Activated CD4-positive, alpha-beta memory T cell treated with anti-CD3 and anti-CD28 coated beads for 36 hours (primary cell): ENCODE measurements around the gene PNPLA5. TPM values are rescaled to one million over a fixed set of nuclear protein-coding genes. Genes with fewer than 3 reads are reported as not detected.
"Not testable (repeated sequence)": the region's sequence is repeated elsewhere in the genome, so short reads cannot be mapped to it uniquely, and the experiment has no call there.

Source experiments
- CTCF ChIA-PET: fragments of 350-600 bp; sonication (Branson Sonifier 250); formaldehyde crosslinking; loops from one replicate; lab custom pipeline; 2021; ENCODE audit warnings: antibody characterized with exemption, inconsistent platforms; lab: Charles Lee
- POLR2A ChIA-PET: fragments of 350-600 bp; sonication (Branson Sonifier 250); formaldehyde crosslinking; loops from one replicate; lab custom pipeline; 2021; ENCODE audit warnings: antibody characterized with exemption; lab: Charles Lee
- DNase-seq: peaks from one replicate; pipeline ENCODE4 v3.0.0-alpha.2; 2020
- H3K27ac Mint-ChIP-seq: one replicate; pipeline ENCODE4 v1.8.0; 2021; ENCODE audit warnings: mixed read lengths
- H3K27me3 Mint-ChIP-seq: one replicate; pipeline ENCODE4 v1.8.0; 2021; ENCODE audit warnings: mixed read lengths
- H3K36me3 Mint-ChIP-seq: one replicate; pipeline ENCODE4 v1.8.0; 2021; ENCODE audit warnings: mixed read lengths
- H3K4me1 Mint-ChIP-seq: one replicate; pipeline ENCODE4 v1.8.0; 2021; ENCODE audit warnings: low read depth, mixed read lengths
- H3K4me3 Mint-ChIP-seq: one replicate; pipeline ENCODE4 v1.8.0; 2021; ENCODE audit warnings: mild to moderate bottlenecking, mixed read lengths
- H3K9me3 Mint-ChIP-seq: one replicate; pipeline ENCODE4 v1.8.0; 2021; ENCODE audit warnings: mixed read lengths
- intact Hi-C: fragments of 100-400 bp; cut with micrococcal nuclease; formaldehyde crosslinking; loops from one replicate; pipeline ENCODE4 v1.15.1; 2023
- total RNA-seq, 2 experiments: library from RNA; stranded (reverse); gene quantifications; one replicate each; pipeline ENCODE4 v1.2.3, GENCODE V29; 2021

PNPLA5 gene
- total RNA-seq, 2 experiments from 2014 or later = not detected

DNA sequence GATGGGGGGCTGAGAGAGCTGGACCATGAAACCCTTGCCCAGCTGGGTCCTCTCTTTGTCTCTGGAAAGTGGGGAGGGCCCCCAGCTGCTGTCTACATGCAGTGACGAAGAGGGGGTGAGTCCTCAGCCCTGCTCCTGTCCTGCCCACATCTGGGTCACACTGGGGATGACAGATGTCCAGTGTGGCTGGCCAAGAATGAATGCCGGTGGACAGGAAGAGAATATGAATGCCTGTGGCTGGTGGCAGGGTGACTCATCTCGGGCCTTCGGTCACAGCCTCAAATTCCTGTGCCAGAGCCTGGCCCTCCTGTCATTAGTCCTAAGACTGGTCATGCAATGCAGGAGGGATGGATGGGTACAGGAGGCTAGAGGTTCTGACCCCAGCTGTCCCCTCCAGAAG lies 29.6 kb upstream of the PNPLA5 start:
- peaks cover 32% of the 10 kb centered on the region for H3K27me3 Mint-ChIP-seq
- H3K4me3 Mint-ChIP-seq = no peak overlapping the region
- H3K36me3 Mint-ChIP-seq = no peaks in the 10 kb centered on the region
- ChIA-PET CTCF (interaction anchor here (1.2 kb wide), 1 partner anchor 25 kb away, joined by 3 read pairs; no protein-coding TSS in a partner anchor), POLR2A (no interaction called here)
- intact Hi-C loops = no loop called here
- H3K27ac Mint-ChIP-seq = no peak overlapping the region
- DNase-seq = no peak
- H3K9me3 Mint-ChIP-seq = no peaks in the 10 kb centered on the region
- peaks cover 4% of the 10 kb centered on the region for H3K4me1 Mint-ChIP-seq

- Mint-ChIP-seq H3K27ac (no peak overlapping the region), H3K36me3 (no peaks in the 10 kb centered on the region), H3K27me3 (peaks cover 21% of the 10 kb centered on the region), H3K9me3 (no peaks in the 10 kb centered on the region), H3K4me1 (peaks cover 4% of the 10 kb centered on the region), H3K4me3 (no peak overlapping the region)
- DNase-seq = no peak
- POLR2A ChIA-PET = no interaction called here
- CTCF ChIA-PET = no interaction called here
- intact Hi-C loops = no loop called here
These were observed 27.5 kb upstream of the PNPLA5 start for GRCh38 chr22:43919106-43919973.

GRCh38 chr22:43917521-43917920 lies 25.7 kb upstream of the PNPLA5 start:
- intact Hi-C loops = no loop called here
- POLR2A ChIA-PET = no interaction called here
- no peak for DNase-seq
- H3K4me3 Mint-ChIP-seq = no peak overlapping the region
- no peaks in the 10 kb centered on the region for H3K4me1 Mint-ChIP-seq
- peaks cover 23% of the 10 kb centered on the region for H3K27me3 Mint-ChIP-seq
- H3K36me3 Mint-ChIP-seq = no peaks in the 10 kb centered on the region
- CTCF ChIA-PET = interaction anchor here (1.4 kb wide), 1 partner anchor 34 kb away, joined by 3 read pairs; no protein-coding TSS in a partner anchor
- H3K9me3 Mint-ChIP-seq = no peaks in the 10 kb centered on the region
- H3K27ac Mint-ChIP-seq = no peak overlapping the region

- H3K4me3 Mint-ChIP-seq = no peak overlapping the region
- ChIA-PET POLR2A (no interaction called here), CTCF (no interaction called here)
- H3K27ac Mint-ChIP-seq = no peak overlapping the region
- H3K27me3 Mint-ChIP-seq = peaks cover 5% of the 10 kb centered on the region
- no peaks in the 10 kb centered on the region for H3K9me3 Mint-ChIP-seq
- DNase-seq = no peak
- no peaks in the 10 kb centered on the region for H3K4me1 Mint-ChIP-seq
- intact Hi-C loops = no loop called here
- no peaks in the 10 kb centered on the region for H3K36me3 Mint-ChIP-seq
These were observed 19.5 kb upstream of the PNPLA5 start for GRCh38 chr22:43911351-43911750.

DNA sequence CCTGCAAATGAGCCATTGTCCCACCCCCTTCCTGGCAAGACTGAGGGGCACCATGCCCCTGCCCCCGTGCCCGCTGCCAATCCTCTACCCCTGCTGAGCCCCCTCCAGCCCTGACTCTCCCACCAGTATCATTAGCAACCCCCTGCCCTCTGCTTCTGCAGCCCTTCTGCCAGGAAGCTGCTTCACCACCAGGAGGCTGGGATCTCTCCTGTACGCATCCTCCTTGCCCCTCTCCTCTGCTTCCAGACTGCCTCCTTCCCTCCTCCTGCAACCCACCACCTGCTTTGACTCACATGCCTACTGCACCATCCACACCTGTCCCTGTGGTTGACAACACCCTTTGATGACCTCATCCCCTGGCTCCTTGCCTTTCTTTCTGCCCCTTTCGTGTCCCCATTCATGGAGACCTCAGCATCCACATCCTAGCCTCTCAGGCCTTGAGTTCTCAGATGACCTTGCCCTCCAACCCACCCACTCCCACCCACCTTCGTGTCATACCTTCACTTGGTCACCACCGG lies 18.4 kb upstream of the PNPLA5 start:
- Mint-ChIP-seq H3K4me3 (no peak overlapping the region), H3K27ac (no peak overlapping the region), H3K9me3 (no peaks in the 10 kb centered on the region), H3K27me3 (peaks cover 10% of the 10 kb centered on the region), H3K4me1 (no peaks in the 10 kb centered on the region), H3K36me3 (no peaks in the 10 kb centered on the region)
- ChIA-PET POLR2A (no interaction called here), CTCF (interaction anchor here (1.0 kb wide), 1 partner anchor 26 kb away, joined by 4 read pairs; no protein-coding TSS in a partner anchor)
- DNase-seq = no peak
- intact Hi-C loops = no loop called here

GRCh38 chr22:43909708-43910107 lies 17.9 kb upstream of the PNPLA5 start:
- no peaks in the 10 kb centered on the region for H3K36me3 Mint-ChIP-seq
- peaks cover 11% of the 10 kb centered on the region for H3K27me3 Mint-ChIP-seq
- no peak for DNase-seq
- H3K4me3 Mint-ChIP-seq = no peak overlapping the region
- POLR2A ChIA-PET = no interaction called here
- CTCF ChIA-PET = no interaction called here
- no peaks in the 10 kb centered on the region for H3K9me3 Mint-ChIP-seq
- H3K27ac Mint-ChIP-seq = no peak overlapping the region
- intact Hi-C loops = no loop called here
- H3K4me1 Mint-ChIP-seq = no peaks in the 10 kb centered on the region

GRCh38 chr22:43905681-43906080 lies 13.9 kb upstream of the PNPLA5 start:
- Mint-ChIP-seq H3K36me3 (no peaks in the 10 kb centered on the region), H3K27me3 (peaks cover 11% of the 10 kb centered on the region), H3K27ac (no peak overlapping the region), H3K4me1 (no peaks in the 10 kb centered on the region), H3K4me3 (no peak overlapping the region), H3K9me3 (no peaks in the 10 kb centered on the region)
- ChIA-PET CTCF (interaction anchor here (1.8 kb wide), 1 partner anchor 23 kb away, joined by 4 read pairs; no protein-coding TSS in a partner anchor), POLR2A (no interaction called here)
- no peak for DNase-seq
- intact Hi-C loops = no loop called here

DNA sequence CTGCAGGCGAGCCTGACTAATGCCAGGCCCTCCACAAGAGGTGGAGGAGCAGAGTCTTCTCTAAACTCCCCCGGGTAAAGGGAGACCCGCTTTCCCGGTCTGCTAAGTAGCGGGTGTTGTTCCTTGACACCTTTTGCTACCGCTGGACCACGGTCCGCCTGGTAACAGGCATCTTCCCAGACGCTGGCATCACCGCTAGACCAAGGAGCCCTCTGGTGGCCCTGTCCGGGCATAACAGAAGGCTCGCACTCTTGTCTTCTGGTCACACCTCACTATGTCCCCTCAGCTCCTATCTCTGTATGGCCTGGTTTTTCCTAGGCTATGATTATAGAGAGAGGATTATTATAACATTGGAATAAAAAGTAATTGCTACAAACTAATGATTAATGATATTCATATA lies 12.6 kb upstream of the PNPLA5 start:
- POLR2A ChIA-PET, H3K4me1 Mint-ChIP-seq, H3K9me3 Mint-ChIP-seq, intact Hi-C loops, H3K36me3 Mint-ChIP-seq, H3K27ac Mint-ChIP-seq, H3K4me3 Mint-ChIP-seq: not testable (repeated sequence)
- CTCF ChIA-PET = interaction anchor here (2.0 kb wide), 1 partner anchor 22 kb away, joined by 6 read pairs; no protein-coding TSS in a partner anchor
- H3K27me3 Mint-ChIP-seq = peaks cover 11% of the 10 kb centered on the region
- DNase-seq = peak; percentile 70

GRCh38 chr22:43903033-43903432 lies 11.2 kb upstream of the PNPLA5 start:
- H3K9me3 Mint-ChIP-seq, intact Hi-C loops, H3K4me1 Mint-ChIP-seq, H3K36me3 Mint-ChIP-seq, H3K4me3 Mint-ChIP-seq, DNase-seq, POLR2A ChIA-PET, H3K27me3 Mint-ChIP-seq, H3K27ac Mint-ChIP-seq: not testable (repeated sequence)
- CTCF ChIA-PET = interaction anchor here (0.6 to 2.0 kb wide), 2 partner anchors 20 to 136 kb away, joined by 3 to 6 read pairs; no protein-coding TSS in a partner anchor

DNA sequence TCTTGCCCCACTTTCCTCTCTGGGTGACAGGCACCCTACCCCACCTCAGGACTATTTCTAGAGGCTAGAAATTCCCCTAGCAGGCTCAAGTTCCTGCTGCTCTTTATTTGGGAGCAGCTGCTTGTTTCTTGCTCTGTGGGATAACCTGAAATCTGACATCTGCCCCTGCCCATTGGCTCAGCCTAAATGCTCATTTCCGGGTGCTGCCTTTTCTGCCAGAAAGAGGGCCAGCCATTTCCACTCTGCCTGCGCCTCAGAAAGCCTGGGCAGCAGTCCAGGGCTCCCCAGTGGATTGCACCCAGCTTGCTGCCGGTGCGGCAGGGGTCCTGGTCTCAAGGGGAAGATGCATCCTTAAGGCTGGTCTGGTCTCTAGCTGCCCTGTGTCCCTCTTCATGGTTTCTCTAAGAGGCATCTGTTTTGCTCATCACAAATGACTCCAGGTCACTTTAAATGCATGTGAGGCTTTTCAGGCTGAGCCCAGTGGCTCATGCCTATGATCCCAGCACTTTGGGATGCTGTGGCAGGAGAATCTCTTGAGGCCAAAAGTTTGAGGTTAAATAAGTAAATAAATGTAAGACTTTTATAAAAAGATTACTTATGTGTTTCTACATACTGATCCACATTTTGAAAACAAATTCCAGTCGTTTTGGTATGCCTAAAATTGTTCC lies 10.3 kb upstream of the PNPLA5 start:
- Mint-ChIP-seq H3K4me1 (no peaks in the 10 kb centered on the region), H3K27me3 (peaks cover 8% of the 10 kb centered on the region), H3K27ac (no peak overlapping the region), H3K9me3 (no peaks in the 10 kb centered on the region), H3K36me3 (no peaks in the 10 kb centered on the region), H3K4me3 (no peak overlapping the region)
- no peak for DNase-seq
- POLR2A ChIA-PET = no interaction called here
- CTCF ChIA-PET = no interaction called here
- intact Hi-C loops = no loop called here

DNA sequence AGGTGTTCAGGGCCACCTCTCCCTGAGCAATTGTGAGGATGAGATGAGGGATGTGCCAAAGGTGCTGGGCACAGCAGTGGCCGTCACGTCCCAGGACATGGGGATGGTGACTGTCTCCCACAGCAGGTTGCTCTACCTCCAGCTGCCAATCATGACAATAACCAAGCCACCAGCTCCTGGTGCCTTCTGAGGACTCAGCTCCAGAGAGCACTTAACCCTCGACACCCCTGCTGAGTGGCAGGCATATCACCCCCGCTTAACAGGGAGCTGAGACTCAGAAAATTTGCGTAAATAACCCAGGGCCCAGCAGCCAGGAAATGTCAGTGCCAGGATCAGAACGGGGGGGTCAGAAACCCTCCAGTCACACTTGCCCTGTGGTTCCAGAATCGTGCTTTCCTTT lies 8.4 kb upstream of the PNPLA5 start:
- ChIA-PET CTCF (interaction anchor here (2.8 kb wide), 1 partner anchor 15 kb away, joined by 14 read pairs; no protein-coding TSS in a partner anchor), POLR2A (no interaction called here)
- H3K27me3 Mint-ChIP-seq = peaks cover 6% of the 10 kb centered on the region
- no peaks in the 10 kb centered on the region for H3K36me3 Mint-ChIP-seq
- H3K9me3 Mint-ChIP-seq = no peaks in the 10 kb centered on the region
- H3K27ac Mint-ChIP-seq = no peak overlapping the region
- intact Hi-C loops = no loop called here
- DNase-seq = no peak
- H3K4me3 Mint-ChIP-seq = no peak overlapping the region
- no peaks in the 10 kb centered on the region for H3K4me1 Mint-ChIP-seq

DNA sequence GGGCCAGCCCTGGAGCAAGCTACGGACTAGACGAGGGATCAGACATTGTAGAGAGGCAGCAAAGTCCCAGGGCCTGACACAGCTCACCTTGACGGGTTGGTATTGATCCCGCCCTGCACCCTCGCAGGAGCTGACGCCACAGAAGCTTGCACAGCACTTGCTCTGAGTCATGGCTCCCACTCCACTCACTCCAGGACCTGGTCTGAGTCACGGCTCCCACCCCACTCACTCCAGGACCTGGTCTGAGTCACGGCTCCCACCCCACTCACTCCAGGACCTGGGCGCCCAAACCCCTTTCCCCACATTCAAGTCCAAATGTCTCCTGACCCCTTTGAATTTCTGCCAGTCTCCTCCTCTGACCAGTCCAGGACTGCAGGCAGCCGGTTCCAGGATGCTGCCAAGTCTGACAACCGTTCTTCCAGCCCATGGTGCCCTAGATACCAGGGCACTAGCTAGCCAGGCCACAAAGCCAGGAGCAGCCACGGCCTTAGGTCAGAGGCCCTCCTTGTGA lies 6.0 kb upstream of the PNPLA5 start:
- no peaks in the 10 kb centered on the region for H3K9me3 Mint-ChIP-seq
- H3K4me1 Mint-ChIP-seq = no peaks in the 10 kb centered on the region
- CTCF ChIA-PET = interaction anchor here (2.0 to 2.8 kb wide), 3 partner anchors 13 to 48 kb away, joined by 7 to 14 read pairs (median 9); no protein-coding TSS in a partner anchor
- H3K27ac Mint-ChIP-seq = no peak overlapping the region
- no peaks in the 10 kb centered on the region for H3K36me3 Mint-ChIP-seq
- peak; percentile 55 for DNase-seq
- H3K4me3 Mint-ChIP-seq = no peak overlapping the region
- intact Hi-C loops = no loop called here
- POLR2A ChIA-PET = no interaction called here
- peaks cover 11% of the 10 kb centered on the region for H3K27me3 Mint-ChIP-seq
